ENCODE results near the gene PPP1R18. TPM values are rescaled to one million over a fixed set of nuclear protein-coding genes. Genes with fewer than 3 reads are reported as not detected.

PPP1R18 gene
- total RNA-seq, 1 experiment from 2014 or later: 66.9 TPM

GRCh38 chr6:30651143-30651542 lies 35.3 kb downstream of the PPP1R18 start:
- H3K27me3 Mint-ChIP-seq (ENCODE audit: insufficient read depth, unreplicated experiment): no peaks in the 10 kb centered on the region
- H3K36me3 Mint-ChIP-seq (ENCODE audit: insufficient read depth, unreplicated experiment): peaks cover 60% of the 10 kb centered on the region
- no peak for DNase-seq (ENCODE audit: unreplicated experiment)
- POLR2A ChIA-PET: interaction anchor here (0.6 to 1.5 kb wide), 6 partner anchors 21 to 1031 kb away, joined by 3 to 5 read pairs (median 3); partner anchors contain the start of gene DHX16
- H3K27ac Mint-ChIP-seq (ENCODE audit: low read depth, unreplicated experiment): no peak overlapping the region
- intact Hi-C loops (cut with micrococcal nuclease): no loop called here
- TF ChIP-seq CTCF (IDR thresholded peaks at IDR 0.05; ENCODE audit: unreplicated experiment): no peak
- peaks cover 7% of the 10 kb centered on the region for H3K4me1 Mint-ChIP-seq (ENCODE audit: insufficient read depth, unreplicated experiment)
- CTCF ChIA-PET: no interaction called here
- H3K4me3 Mint-ChIP-seq (ENCODE audit: unreplicated experiment): no peak overlapping the region
- no TSS peak for BruUV-seq (replicated peaks)
- H3K9me3 Mint-ChIP-seq (ENCODE audit: unreplicated experiment): no peaks in the 10 kb centered on the region

GRCh38 chr6:30647242-30648116 lies 39.0 kb downstream of the PPP1R18 start:
- ChIA-PET CTCF (interaction anchor here (0.6 to 1.5 kb wide), 3 partner anchors 18 to 122 kb away, joined by 3 to 4 read pairs (median 3); no protein-coding TSS in a partner anchor), POLR2A (interaction anchor here (0.6 to 4.1 kb wide), 20 partner anchors 9 to 553 kb away, joined by 3 to 38 read pairs (median 5); partner anchors contain the start of genes DHX16, MDC1, MRPS18B and PPP1R10)
- DNase-seq (ENCODE audit: unreplicated experiment): peak; percentile 59
- Mint-ChIP-seq H3K9me3 (ENCODE audit: unreplicated experiment) (no peaks in the 10 kb centered on the region), H3K4me1 (ENCODE audit: insufficient read depth, unreplicated experiment) (peaks cover 14% of the 10 kb centered on the region), H3K36me3 (ENCODE audit: insufficient read depth, unreplicated experiment) (peaks cover 51% of the 10 kb centered on the region), H3K27me3 (ENCODE audit: insufficient read depth, unreplicated experiment) (no peaks in the 10 kb centered on the region), H3K4me3 (ENCODE audit: unreplicated experiment) (peak overlapping the region; percentile 81), H3K27ac (ENCODE audit: low read depth, unreplicated experiment) (peak overlapping the region; percentile 71)
- BruUV-seq (replicated peaks): no TSS peak
- TF ChIP-seq CTCF (IDR thresholded peaks at IDR 0.05; ENCODE audit: unreplicated experiment): no peak
- intact Hi-C loops (cut with micrococcal nuclease): no loop called here

- H3K9me3 Mint-ChIP-seq (ENCODE audit: unreplicated experiment): no peaks in the 10 kb centered on the region
- peak; percentile 91 for DNase-seq (ENCODE audit: unreplicated experiment)
- H3K4me1 Mint-ChIP-seq (ENCODE audit: insufficient read depth, unreplicated experiment): peaks cover 14% of the 10 kb centered on the region
- peak within 1 kb of the TSS; percentile 71 for H3K27ac Mint-ChIP-seq (ENCODE audit: low read depth, unreplicated experiment)
- no peaks in the 10 kb centered on the region for H3K27me3 Mint-ChIP-seq (ENCODE audit: insufficient read depth, unreplicated experiment)
- peaks cover 43% of the 10 kb centered on the region for H3K36me3 Mint-ChIP-seq (ENCODE audit: insufficient read depth, unreplicated experiment)
- BruUV-seq (replicated peaks): TSS peak; percentile 15
- TF ChIP-seq CTCF (IDR thresholded peaks at IDR 0.05; ENCODE audit: unreplicated experiment): no peak
- intact Hi-C loops (cut with micrococcal nuclease): no loop called here
- ChIA-PET POLR2A (interaction anchor here (0.6 to 4.1 kb wide), 12 partner anchors 10 to 554 kb away, joined by 3 to 38 read pairs (median 4); partner anchors contain the start of genes DHX16, MRPS18B, PPP1R10 and PRR3), CTCF (interaction anchor here (0.5 to 1.0 kb wide), 4 partner anchors 34 to 1243 kb away, joined by 3 to 4 read pairs (median 4); no protein-coding TSS in a partner anchor)
- peak within 1 kb of the TSS; percentile 81 for H3K4me3 Mint-ChIP-seq (ENCODE audit: unreplicated experiment)
Measured at GRCh38 chr6:30646450-30647241, 39.8 kb downstream of the PPP1R18 start, which contains the start of gene C6orf136. TSS of gene C6orf136 (plus strand) at chr6:30647133. CDS start at chr6:30647232, 99 bp downstream.

All from MCF 10A (cell line).